GM19372 (cell line): ENCODE results near the gene EDA.

ENCODE experiments used
- ATAC-seq: cut with Tn5 transposase; IDR thresholded peaks from one replicate; pipeline ENCODE4 v1.9.1; 2021; ENCODE audit warnings: mild to moderate bottlenecking, low read depth, moderate library complexity; ENCODE audit not compliant: unreplicated experiment

Gene EDA

GRCh38 chrX:70016513-70016912 lies 400.6 kb downstream of the EDA start:
- ATAC-seq: no peak

DNA sequence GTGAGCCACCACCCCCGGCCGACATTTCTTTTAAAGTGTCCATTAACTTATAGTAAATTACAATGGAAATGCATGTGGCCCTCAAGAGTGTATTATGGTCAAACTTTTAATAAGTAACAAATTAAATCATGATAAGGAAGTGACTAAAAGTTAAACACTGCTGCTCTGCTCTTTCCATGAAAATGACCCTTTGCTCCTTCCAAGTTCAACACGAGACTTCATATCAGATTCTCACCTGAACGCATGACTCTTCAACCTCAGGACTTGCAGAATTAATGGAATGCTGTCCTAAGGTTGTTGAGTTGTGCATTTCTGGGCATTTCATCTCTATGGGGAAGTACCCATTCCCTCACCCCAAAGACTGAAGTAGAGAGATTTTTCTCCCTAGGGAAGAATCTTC lies 406.7 kb downstream of the EDA start:
- no peak for ATAC-seq

DNA sequence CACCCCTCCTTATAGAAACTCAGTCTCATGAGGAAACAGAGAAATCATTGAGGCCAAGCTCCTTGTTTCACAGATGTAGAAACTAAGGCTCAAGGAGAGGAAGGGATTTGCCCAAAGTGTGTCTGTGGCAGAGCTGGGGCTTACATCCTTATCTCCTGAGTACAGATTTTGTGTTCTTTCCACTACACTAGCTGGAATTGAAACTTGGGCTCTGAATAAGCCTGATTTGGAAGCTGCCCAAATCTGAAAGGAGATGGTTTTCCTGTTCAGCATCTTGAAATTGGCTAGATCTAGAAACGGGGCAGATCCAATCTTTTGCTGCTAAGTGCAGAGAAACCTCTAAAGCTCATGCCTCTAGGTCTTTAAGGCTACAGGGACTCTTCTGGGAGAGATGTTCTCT lies 409.6 kb downstream of the EDA start:
- ATAC-seq: no peak

DNA sequence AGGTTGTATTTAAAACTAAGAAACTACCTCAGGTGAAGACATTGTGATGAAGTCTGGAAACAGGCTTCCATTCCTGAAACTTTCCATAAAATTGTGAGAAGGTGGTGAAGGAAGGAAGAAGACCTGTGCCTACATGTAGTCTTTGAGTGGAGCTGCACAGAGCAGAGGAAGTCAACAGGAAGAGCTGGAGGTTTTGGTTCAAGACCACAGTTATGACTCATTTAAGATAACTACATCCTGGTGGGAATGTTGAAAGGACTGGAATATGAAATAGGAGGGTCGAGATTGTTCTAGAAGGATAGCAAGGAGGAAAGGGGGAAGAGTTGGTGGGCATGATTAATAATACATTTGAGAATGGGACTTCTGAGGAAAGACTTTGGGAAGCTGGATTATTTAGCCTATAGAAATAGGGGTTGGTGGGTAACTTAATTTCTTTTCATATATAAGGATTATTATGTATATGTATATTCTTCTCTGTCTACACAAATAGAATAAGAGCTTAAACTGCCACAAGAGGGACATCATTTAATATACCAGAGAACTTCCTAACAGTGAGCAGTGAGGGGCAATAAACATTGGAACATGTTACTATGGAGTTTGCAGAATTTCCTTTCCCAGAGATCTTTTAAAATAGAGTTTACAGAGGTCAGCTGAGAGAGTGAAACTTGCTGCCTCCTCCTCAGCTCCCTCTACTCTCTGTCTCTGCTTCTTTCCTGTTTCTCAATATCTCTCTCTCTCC lies 410.4 kb downstream of the EDA start:
- no peak for ATAC-seq

GRCh38 chrX:70026851-70027200 lies 410.9 kb downstream of the EDA start:
- ATAC-seq: no peak

- ATAC-seq: no peak
Observed at GRCh38 chrX:70029863-70030262, 413.9 kb downstream of the EDA start.

DNA sequence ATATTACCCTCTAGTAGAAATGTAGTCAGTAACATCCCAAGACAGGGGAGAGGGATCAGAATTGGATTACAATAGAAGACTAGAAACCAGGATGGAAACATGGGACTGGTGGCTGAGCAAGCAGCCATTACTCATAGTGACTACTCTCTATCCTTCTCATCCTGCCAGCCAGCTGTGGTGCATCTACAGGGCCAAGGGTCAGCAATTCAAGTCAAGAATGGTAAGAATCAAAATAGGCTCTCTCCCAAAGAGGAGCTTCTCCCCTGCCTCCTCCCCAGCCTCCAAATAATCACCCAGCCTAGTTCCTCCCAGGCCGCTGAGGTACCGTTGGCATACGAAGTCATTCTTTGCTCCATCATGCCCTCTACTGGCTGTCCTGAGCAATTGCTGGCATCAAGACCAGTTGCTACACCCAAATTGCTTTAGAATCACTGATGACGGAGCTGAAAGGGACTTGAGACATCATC lies 414.4 kb downstream of the EDA start:
- no peak for ATAC-seq

DNA sequence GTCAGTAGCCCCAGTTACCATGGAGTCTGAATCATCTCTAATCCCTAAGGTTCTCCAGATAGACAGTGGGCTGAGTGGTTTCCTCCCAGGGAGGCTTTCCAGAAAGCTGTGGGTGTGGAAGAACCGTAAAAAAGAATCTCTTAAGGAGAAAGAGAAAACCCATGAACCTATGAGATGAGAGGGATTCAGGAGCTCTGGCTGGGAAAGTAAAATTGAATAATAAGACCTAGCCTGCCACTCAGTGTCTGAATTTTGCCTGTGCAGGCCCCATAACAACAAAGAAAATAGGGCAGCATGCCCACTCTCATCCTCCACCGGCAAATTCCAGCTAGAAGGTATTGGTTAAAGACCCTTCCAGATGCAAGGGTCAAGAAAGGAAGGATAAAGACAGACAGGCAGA lies 416.9 kb downstream of the EDA start:
- no peak for ATAC-seq

DNA sequence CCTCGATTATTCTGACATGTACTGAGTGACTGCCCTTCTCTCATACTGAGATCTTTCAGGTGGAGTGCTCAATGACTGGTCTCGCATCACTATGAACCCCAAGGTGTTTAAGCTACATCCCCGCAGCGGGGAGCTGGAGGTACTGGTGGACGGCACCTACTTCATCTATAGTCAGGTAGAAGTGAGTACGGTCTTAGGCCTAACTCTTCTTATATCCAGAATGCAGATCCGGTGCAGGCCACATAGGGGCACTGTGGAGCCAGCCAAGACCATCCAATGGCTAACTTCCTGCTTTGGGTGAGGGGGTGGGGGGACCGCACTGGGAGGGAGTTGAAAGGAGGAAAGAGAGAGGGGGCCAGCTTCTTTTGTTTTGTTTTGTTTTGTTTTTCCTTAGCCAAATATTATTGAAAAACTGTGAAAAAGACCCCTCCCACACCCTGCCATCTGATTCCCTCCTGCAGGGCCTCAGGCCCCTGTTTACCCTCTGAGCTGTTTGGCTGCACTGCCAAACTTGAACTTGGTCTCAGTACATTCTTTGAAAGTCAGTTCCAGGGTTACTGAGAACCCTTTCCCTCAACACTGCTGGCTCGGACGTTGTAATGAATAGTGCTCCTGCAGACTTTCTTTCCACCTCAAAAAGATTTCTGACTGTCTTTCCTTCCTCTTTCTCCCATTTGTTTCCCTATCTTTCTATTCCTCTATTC lies 417.6 kb downstream of the EDA start:
- peak; percentile 73 for ATAC-seq

- no peak for ATAC-seq
Observed at GRCh38 chrX:70034646-70035045, 418.7 kb downstream of the EDA start.

GRCh38 chrX:70038515-70038914 lies 422.6 kb downstream of the EDA start:
- no peak for ATAC-seq

- no peak for ATAC-seq
Observed at GRCh38 chrX:70038951-70039350, 423.0 kb downstream of the EDA start.

DNA sequence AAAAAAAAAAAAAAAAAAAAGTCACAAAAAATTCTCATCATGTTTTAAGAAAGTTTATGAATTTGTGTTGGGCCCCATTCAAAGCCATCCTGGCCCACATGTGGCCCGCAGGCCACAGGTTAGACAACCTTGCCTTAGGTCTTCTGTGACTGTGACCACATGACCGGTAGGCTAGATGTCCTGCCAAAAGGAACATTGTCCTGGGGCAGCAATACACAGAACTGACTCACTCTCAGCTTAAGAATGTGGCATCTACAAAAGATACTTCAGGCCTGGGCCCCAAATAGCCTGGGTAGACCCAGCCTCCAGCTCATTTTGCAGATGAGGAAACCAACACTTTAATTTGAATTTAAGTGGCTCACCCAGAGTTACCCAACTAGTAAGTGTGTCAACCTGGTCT lies 423.8 kb downstream of the EDA start:
- no peak for ATAC-seq

DNA sequence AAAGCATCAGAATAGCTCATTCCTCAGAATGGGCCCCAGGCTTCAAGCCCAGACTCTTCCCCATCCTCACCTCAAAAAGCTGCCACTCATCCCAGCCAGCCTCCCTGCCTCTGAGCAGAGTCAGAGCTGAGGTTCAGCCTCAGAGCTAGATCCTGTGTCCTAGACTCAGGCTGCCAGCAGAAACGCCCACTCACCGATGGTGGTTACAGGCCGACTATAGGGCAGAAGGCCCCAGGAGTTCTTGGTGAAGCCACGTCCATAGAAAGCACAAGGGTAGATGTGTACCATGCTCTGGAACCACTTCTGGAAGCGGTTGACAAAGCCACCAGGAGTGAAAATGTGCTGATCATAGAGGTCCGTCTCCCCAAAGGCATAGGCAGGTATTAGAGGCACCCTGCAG lies 426.1 kb downstream of the EDA start:
- no peak for ATAC-seq

DNA sequence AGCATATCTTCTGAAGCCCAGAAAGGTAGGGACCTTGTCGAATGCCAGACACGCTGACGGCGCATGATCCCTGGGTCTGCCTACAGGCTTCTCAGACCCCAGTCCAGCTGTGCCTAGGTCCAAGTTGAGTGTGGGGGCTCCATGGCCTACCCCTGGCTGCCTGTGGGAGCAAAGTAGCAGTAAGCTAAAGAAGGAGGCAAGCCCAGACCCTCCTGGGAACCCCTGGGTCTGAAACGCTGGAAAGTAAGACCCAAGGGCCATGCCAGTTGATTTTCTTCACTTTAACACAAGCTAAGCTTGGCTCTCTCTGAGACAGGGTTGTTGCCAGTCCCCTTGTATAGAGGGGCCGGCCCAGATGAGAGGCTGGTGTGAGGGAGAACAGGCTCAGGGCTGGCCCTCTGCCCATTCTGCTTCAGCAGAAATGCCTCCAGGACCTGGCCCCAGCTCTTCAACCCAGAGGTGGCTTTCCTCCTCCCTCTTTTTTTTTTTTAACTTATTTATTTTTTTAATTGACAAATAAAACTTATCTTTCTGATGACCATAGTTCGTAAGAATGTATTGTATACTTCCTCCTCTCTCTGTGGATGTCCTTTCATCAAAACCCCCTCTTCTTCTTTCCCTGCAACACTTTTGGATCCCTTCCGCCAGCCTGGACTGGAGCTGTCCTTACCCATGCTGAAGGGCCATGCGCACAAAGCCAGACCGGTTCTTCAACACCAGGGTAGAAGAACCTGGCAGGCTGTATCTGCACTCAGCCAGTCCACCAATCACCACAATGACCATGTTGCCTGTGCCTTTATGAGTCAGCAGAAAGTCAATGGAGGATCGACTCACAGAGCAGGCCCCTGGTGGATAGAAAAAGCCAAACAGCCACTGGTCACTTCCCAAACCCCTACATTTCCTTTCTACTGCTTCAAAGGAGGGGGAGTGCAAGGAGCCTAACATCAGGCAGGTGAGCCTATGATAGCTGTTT lies 426.8 kb downstream of the EDA start:
- no peak for ATAC-seq

GRCh38 chrX:70043685-70044084 lies 427.8 kb downstream of the EDA start:
- ATAC-seq: no peak

DNA sequence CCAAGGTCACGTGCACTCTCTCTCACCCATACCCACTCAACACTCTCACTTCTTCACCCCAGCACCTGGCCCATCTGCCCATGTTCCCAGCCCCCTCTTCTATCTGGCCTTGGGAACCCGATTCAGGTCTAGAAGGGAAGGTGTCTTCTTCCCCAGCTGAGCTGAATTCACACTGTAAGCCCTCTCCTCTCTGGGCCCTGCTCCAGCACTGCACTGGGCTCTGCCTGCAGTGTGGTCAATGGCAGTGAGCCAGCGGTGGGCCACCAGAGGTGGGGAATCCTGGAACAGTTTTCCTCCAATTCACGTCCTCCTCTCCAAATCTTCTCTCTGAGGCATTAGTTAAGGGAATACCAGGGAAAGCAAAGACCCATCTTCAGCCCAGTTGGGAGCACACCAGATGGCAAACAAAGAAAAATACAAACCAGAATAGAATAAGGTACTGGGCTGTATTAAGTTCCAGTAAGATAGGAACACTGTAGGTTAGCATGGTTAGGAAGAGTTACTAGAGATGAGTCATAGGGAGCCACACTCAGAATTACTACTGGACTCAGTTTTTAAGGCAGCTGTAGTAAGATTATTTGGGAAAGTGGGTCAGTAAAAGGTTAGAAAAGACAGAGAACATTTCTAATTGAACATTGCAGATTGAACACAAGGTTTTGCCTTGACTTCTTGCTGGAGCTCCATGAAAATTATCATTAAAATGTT lies 428.8 kb downstream of the EDA start:
- ATAC-seq: no peak

- no peak for ATAC-seq
Observed at GRCh38 chrX:70046978-70047377, 431.1 kb downstream of the EDA start.

GRCh38 chrX:70049406-70049805 lies 433.5 kb downstream of the EDA start:
- ATAC-seq: no peak

DNA sequence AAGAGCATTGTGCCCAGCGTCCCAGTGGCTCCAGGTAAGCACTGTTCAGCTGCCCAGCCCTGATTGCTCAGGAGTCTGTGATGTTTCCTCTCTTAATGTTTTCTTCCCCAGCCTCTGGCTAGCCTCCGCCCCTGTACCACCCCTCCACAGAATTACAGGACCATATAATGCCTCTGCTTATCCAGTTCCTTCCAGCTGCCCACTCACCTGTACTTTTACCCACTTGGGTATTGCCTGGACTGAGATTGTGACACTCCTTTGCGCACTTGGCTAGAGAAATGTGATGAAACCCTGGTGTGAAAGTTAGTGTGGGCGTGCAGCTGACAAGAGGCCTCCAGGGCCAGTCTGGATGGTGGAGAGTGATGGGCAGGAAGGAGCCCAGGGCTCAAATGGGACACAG lies 434.0 kb downstream of the EDA start, which contains the start of gene AWAT2:
TSS of gene AWAT2 (minus strand) at position 14 of the 400 bp plus-strand sequence. CDS start at position 8, 6 bp downstream.
- ATAC-seq: no peak
